ENCODE measurements around the gene PROCA1. TPM values are rescaled to one million over a fixed set of nuclear protein-coding genes. Genes with fewer than 3 reads are reported as not detected.

PROCA1 gene
- total and polyA plus RNA-seq, 2 of the 13 experiments (the other 11 are each of a cell fraction or from before 2014, with no cell fraction given) = 0.73 to 1.5 TPM

GRCh38 chr17:28702026-28702751 is 9.5 kb downstream of the PROCA1 start:
- ATAC-seq (peak; percentile 5; the same call in 1 of the 3 replicates), DNase-seq (ENCODE audit: low spot score) (peak; percentile 73), FAIRE-seq (peak; percentile 12)
- CTCF ChIA-PET (ENCODE audit: low intra/inter-chr PET ratio, low total read pairs) = no interaction called here
- no TSS peak for BruUV-seq (replicated peaks)
- POLR2A ChIA-PET = interaction anchor here (0.8 to 10.8 kb wide), 7 partner anchors 9 to 57 kb away, joined by 3 to 220 read pairs (median 4); partner anchors contain the start of genes BLTP2, PROCA1, RPL23A and SDF2
- H3K4me3 ChIP-seq (replicated peaks in 1 of 3; ENCODE audit: insufficient read depth in 1 of 3, low read depth in 2 of 3, low read length in 3 of 3) = no peak overlapping the region
- peak overlapping the region; percentile 38; the same call in 1 of the 2 replicates for H3K9ac ChIP-seq (ENCODE audit: insufficient read depth, low read depth, low read length)
- 87% methylated on average over 9 of the region's 10 CpGs for WGBS (ENCODE audit: low lambda C conversion rate)
- intact Hi-C loops (cut with micrococcal nuclease; ENCODE audit: unreplicated experiment) = no loop called here
- peaks cover 70% of the 10 kb centered on the region for H3K4me1 ChIP-seq (ENCODE audit: insufficient read depth, low read length)
- no peaks in the 10 kb centered on the region for H3K9me3 ChIP-seq (ENCODE audit: low read length)
- H3K27me3 ChIP-seq (ENCODE audit: control insufficient read depth in 1 of 2, insufficient read depth in 2 of 2, low read length in 2 of 2) = no peaks in the 10 kb centered on the region
- H4K20me1 ChIP-seq (ENCODE audit: insufficient read depth, low read length) = no peaks in the 10 kb centered on the region
- H2AFZ ChIP-seq (ENCODE audit: low read length) = no peak overlapping the region
- peak overlapping the region; percentile 41 for H3K4me2 ChIP-seq (ENCODE audit: low read depth, low read length)
- H3K79me2 ChIP-seq (ENCODE audit: insufficient read depth, low read length) = no peaks in the 10 kb centered on the region
- peak overlapping the region; percentile 91 for H3K27ac ChIP-seq (ENCODE audit: extremely low read length, insufficient read depth, low read length)
- H3K36me3 ChIP-seq (replicated peaks in 1 of 2; ENCODE audit: control insufficient read depth in 1 of 2, insufficient read depth in 2 of 2, low read length in 2 of 2) = peaks cover 25 to 49% of the 10 kb centered on the region in 2 experiments
- in situ Hi-C loops (cut with HindIII; ENCODE audit: extremely low pct_ligation_motif_present, low pct_unique_long_range_greater_than_20kb) = no loop called here
- TF ChIP-seq ZNF253 (CRISPR knock-in tag; IDR thresholded peaks at IDR 0.05; ENCODE audit: borderline replicate concordance) = no peak
- no peak for TF ChIP-seq NR1H2 (CRISPR knock-in tag; IDR thresholded peaks at IDR 0.05; ENCODE audit: borderline replicate concordance, low read depth)
- TF ChIP-seq ZBTB39 (CRISPR knock-in tag; IDR thresholded peaks at IDR 0.05) = no peak
- no peak for TF ChIP-seq FOXA1 (IDR thresholded peaks at IDR 0.05)
- TF ChIP-seq FOXA1 (CRISPR knock-in tag; IDR thresholded peaks at IDR 0.05) = peak; percentile 39; the same call in 1 of the 2 replicates
- 0 out of 2 replicates have a peak, but pooled peaks have one; percentile 30 for TF ChIP-seq MED1 (CRISPR knock-in tag; IDR thresholded peaks at IDR 0.05)
- TF ChIP-seq BATF2 (CRISPR knock-in tag; IDR thresholded peaks at IDR 0.05) = no peak
- TF ChIP-seq HNF4G (IDR thresholded peaks at IDR 0.05; ENCODE audit: borderline replicate concordance, low read depth, low read length) = peak; percentile 18; the same call in 1 of the 2 replicates
- no peak for TF ChIP-seq HNF4G (CRISPR knock-in tag; IDR thresholded peaks at IDR 0.05; ENCODE audit: borderline replicate concordance, low read depth)
- peak; percentile 4; the same call in 1 of the 2 replicates for TF ChIP-seq USF2 (IDR thresholded peaks at IDR 0.05; ENCODE audit: low read depth, low read length)
- TF ChIP-seq USF2 (CRISPR knock-in tag; IDR thresholded peaks at IDR 0.05; ENCODE audit: borderline replicate concordance) = no peak
- TF ChIP-seq SAP130 (CRISPR knock-in tag; IDR thresholded peaks at IDR 0.05; ENCODE audit: low read depth) = peak; percentile 60
- TF ChIP-seq CSRNP1 (CRISPR knock-in tag; IDR thresholded peaks at IDR 0.05) = no peak
- 0 out of 2 replicates have a peak, but pooled peaks have one; percentile 8 for TF ChIP-seq CEBPG (CRISPR knock-in tag; IDR thresholded peaks at IDR 0.05)
- TF ChIP-seq KLF15 (CRISPR knock-in tag; IDR thresholded peaks at IDR 0.05; ENCODE audit: borderline replicate concordance) = no peak
- TF ChIP-seq ZNF235 (CRISPR knock-in tag; IDR thresholded peaks at IDR 0.05; ENCODE audit: borderline replicate concordance) = no peak

Data from HepG2 (cell line).